ENCODE data around the gene LTBP1.
"Not testable (repeated sequence)": the region's sequence is repeated elsewhere in the genome, so short reads cannot be mapped to it uniquely, and the experiment has no call there.

- TF ChIP-seq POLR2AphosphoS5 (IDR thresholded peaks at IDR 0.05; ENCODE audit: low read depth, low read length): not testable (repeated sequence)
- TF ChIP-seq, protein P1, sequence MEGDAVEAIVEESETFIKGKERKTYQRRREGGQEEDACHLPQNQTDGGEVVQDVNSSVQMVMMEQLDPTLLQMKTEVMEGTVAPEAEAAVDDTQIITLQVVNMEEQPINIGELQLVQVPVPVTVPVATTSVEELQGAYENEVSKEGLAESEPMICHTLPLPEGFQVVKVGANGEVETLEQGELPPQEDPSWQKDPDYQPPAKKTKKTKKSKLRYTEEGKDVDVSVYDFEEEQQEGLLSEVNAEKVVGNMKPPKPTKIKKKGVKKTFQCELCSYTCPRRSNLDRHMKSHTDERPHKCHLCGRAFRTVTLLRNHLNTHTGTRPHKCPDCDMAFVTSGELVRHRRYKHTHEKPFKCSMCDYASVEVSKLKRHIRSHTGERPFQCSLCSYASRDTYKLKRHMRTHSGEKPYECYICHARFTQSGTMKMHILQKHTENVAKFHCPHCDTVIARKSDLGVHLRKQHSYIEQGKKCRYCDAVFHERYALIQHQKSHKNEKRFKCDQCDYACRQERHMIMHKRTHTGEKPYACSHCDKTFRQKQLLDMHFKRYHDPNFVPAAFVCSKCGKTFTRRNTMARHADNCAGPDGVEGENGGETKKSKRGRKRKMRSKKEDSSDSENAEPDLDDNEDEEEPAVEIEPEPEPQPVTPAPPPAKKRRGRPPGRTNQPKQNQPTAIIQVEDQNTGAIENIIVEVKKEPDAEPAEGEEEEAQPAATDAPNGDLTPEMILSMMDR (IDR thresholded peaks at IDR 0.05): not testable (repeated sequence)
Observed at GRCh38 chr2:33442052-33442451, 495.3 kb downstream of the LTBP1 start.

Data from Panc1 (cell line).